ENCODE data around the gene SCCPDH.

Gene SCCPDH

DNA sequence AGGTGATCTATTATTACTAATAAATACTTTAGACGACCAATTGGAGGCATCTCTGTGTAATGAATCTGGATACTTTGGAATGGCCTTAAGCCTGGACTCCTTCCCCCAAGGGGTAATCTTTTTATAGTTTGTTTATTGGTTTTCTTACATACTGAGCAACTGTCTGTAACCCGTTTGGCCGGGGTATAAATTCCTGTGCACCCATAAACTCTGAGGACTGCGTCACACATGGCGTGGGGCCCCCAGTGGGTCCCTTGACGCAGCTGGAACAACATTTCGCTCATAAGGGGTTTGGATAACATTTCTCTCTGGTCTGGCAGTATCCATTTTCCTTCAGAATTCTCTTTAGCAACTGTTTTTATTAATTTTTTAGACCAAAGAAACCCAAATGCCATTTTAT lies 26.5 kb downstream of the SCCPDH start:
- no peaks in the 10 kb centered on the region for H3K36me3 Mint-ChIP-seq (ENCODE audit: low read depth)
- H3K4me1 Mint-ChIP-seq (ENCODE audit: low read depth), result no peaks in the 10 kb centered on the region
- no peak overlapping the region for H3K4me3 Mint-ChIP-seq
- H3K9me3 Mint-ChIP-seq, result no peaks in the 10 kb centered on the region
- H3K27me3 Mint-ChIP-seq (ENCODE audit: low read depth), result no peaks in the 10 kb centered on the region
- no peak overlapping the region for H3K27ac Mint-ChIP-seq

DNA sequence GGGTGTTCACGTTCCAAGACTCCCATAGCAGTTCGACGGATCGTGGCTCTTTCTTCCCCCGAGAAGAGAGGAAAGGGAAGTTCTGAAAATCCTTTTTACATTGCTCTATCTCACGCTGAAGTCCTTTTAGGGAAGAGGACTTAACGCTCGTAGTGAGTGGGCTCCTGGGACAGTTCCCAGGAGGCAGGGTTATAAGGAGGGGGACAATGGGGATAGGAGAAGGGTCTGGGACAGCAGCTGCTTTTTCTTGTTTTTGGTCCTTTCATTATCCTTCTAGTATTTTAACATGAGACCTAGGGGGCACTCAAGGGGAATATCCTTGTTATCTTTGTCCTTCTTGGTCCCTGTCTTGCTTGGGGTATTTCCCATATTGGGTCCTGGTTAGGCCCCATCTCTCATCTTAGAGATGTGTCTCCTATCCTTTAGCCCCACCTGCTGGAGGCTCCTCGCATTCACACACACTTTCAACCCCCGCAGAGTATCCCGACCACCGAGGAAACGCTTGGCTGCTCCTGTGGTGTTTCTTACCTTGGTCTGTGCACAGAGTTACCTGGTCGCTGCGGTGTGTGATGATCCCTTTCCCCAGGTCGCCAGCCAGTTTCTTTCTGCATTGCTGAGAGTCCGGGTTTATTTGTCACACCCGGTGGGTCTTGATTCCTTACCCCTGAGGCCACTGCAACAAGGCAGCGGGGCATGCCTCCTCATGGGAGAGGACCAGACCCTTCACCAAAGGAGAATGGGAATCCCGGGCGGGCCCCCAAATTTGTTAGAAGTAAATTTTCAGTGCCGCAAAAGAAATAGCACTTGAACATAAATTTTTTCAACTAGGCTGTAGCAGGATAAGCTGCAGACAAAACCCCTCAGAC lies 29.7 kb downstream of the SCCPDH start:
- H3K27ac Mint-ChIP-seq, result no peak overlapping the region
- no peaks in the 10 kb centered on the region for H3K27me3 Mint-ChIP-seq (ENCODE audit: low read depth)
- H3K4me3 Mint-ChIP-seq, result no peak overlapping the region
- no peaks in the 10 kb centered on the region for H3K36me3 Mint-ChIP-seq (ENCODE audit: low read depth)
- H3K4me1 Mint-ChIP-seq (ENCODE audit: low read depth), result no peaks in the 10 kb centered on the region
- H3K9me3 Mint-ChIP-seq, result no peaks in the 10 kb centered on the region

DNA sequence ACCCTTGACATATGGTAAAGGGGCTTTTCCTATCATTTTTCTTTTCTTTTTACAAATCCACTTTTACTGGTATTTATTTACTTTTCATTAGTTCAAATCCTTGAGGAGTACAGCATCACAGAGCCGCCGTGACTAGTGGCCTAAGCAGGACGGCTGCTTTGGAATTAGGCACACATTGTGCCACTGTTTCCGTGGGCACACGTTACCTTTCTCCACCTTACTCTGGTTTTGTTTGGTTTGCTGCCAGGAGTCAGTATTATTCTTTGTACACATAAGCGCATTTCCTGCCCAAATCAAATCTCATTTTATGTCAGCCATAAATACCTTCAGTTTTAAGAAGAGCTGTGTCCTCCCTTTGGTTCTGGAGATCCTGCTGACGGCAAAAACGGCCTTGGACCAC lies 31.2 kb downstream of the SCCPDH start:
- Mint-ChIP-seq H3K9me3 (no peaks in the 10 kb centered on the region), H3K4me3 (no peak overlapping the region), H3K27me3 (ENCODE audit: low read depth) (no peaks in the 10 kb centered on the region), H3K27ac (no peak overlapping the region), H3K36me3 (ENCODE audit: low read depth) (peaks cover under 1% of the 10 kb centered on the region), H3K4me1 (ENCODE audit: low read depth) (no peaks in the 10 kb centered on the region)

DNA sequence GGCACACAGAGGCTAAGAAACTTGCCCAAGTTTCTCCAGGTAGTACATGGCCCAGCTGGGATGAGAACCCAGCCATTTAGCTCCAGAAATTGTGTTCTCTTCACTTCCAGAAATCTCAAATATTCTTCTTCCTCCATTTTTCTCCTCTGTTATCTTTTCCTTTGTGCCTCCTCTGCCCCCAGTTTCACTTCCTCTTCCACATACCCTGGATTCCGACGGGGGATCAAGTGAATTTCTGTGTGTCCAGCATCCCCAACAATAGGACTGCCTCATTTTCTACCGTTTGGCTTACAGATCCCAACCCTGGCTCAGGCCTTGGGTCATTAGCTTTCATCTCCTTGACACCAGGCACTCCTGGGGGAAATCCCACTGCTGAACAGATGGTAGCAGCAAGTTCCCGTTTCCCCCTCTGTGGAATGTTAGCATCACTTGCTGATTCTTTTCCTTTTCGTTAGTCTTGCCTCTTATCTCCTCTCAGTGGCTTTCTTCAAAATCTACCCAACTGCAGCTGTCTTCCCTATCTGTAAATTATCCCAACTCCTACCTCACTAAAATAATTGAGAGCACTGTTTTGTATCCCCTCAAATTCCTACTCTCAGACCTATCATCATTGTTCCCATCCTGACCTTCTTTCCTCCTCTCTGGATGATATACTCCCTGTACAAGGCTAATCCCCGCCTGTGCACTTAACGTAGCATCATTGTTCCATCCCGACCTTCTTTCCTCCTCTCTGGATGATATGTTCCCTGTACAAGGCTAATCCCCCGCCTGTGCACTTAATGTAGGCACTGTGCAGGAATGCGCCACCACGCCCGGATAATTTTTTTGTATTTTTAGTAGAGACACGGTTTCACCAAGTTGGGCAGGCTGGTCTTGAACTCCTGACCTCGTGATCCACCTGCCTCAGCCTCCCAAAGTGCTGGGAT lies 36.5 kb downstream of the SCCPDH start:
- Mint-ChIP-seq H3K4me1 (ENCODE audit: low read depth) (no peaks in the 10 kb centered on the region), H3K27ac (no peak overlapping the region), H3K27me3 (ENCODE audit: low read depth) (no peaks in the 10 kb centered on the region), H3K36me3 (ENCODE audit: low read depth) (peaks cover 9% of the 10 kb centered on the region), H3K4me3 (no peak overlapping the region), H3K9me3 (no peaks in the 10 kb centered on the region)

DNA sequence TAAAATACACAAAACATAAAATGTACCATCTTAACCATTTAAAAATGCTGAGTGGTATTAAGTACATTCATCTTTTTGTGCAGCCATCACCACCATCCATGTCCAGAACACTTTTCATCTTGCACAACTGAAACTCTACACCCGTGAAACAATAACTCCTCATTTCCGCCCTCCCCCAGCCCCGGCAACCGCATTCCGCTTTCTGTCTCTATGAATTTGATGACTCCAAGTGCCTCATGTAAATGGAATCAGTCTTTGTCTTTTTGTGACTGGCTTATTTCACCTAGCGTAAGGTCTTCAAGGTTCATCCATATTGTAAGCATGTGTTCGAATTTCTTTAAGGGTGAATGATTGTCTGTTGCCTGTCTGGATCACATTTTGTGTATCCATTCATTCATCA lies 37.2 kb downstream of the SCCPDH start:
- Mint-ChIP-seq H3K27ac (no peak overlapping the region), H3K36me3 (ENCODE audit: low read depth) (peaks cover 9% of the 10 kb centered on the region), H3K9me3 (no peaks in the 10 kb centered on the region), H3K4me1 (ENCODE audit: low read depth) (no peaks in the 10 kb centered on the region), H3K27me3 (ENCODE audit: low read depth) (no peaks in the 10 kb centered on the region), H3K4me3 (no peak overlapping the region)

DNA sequence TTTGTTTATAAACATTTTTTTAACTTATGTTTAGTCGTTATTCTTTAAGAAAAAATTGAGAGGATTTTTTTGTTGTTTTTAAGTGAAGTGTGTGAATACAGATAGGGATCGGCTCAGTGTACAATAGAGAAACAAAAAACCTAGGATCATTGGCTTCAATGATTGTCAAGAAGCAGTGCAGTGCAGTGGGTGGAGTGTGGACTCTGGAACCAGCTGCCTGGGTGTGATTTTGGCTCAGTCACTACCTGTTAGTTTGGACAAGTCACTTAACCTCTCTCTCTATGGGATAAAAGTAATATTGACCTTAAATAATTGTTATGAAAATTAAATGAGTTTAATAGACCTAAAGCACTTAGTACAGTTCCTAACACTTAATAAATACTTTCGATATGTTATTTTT lies 41.3 kb downstream of the SCCPDH start:
- Mint-ChIP-seq H3K27me3 (ENCODE audit: low read depth) (no peaks in the 10 kb centered on the region), H3K27ac (no peak overlapping the region), H3K36me3 (ENCODE audit: low read depth) (peaks cover 7% of the 10 kb centered on the region), H3K4me3 (no peak overlapping the region), H3K4me1 (ENCODE audit: low read depth) (no peaks in the 10 kb centered on the region), H3K9me3 (no peaks in the 10 kb centered on the region)

DNA sequence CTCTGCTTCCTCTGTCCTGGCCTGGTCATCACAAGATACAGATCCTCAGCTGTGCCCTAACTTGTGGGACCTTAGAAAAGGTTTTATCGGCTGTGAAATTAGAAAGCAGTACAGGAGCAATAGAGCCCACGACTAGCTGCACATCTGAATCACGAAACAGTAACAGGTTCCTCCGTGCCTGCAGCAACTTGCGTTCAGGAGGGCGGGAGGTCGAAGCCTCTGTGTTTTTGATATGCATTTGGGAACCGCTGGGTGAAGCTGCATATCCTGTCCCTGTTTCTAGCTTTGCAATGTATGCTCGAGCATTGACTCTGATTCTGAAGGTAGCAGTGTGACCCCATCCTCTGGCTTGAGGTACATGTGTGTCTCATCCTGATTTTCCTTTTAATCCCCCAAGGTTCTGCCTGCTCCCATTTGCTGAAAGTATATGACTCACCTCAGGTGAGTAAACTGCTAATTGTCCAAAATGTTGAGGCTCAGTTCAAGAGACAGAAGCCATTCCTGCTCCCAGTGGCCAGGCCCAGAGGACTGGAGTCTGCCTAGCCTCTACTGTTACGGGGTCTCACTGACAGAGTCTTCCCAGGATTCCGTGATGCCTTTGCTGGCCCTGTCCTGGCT lies 44.3 kb downstream of the SCCPDH start:
- Mint-ChIP-seq H3K27ac (no peak overlapping the region), H3K27me3 (ENCODE audit: low read depth) (no peaks in the 10 kb centered on the region), H3K4me3 (no peak overlapping the region), H3K36me3 (ENCODE audit: low read depth) (no peaks in the 10 kb centered on the region), H3K4me1 (ENCODE audit: low read depth) (peaks cover 3% of the 10 kb centered on the region), H3K9me3 (no peaks in the 10 kb centered on the region)

DNA sequence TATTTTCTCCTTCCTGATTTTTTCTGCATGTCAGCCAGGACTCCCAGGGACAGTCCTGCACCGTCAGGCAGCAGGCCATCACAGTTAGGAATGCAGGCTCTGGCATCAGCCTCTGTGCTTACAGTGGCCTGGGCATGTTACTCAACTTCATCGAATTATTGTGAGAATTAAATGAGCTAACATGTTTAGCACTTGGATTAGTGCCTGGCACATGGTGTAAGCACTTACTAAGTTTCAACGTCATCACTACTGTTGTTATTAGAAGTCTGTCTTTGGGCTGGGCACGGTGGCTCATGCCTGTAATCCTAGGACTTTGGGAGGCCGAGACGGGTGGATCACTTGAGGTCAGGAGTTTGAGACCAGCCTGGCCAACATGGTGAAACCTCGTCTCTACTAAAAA lies 45.1 kb downstream of the SCCPDH start:
- H3K9me3 Mint-ChIP-seq, result no peaks in the 10 kb centered on the region
- no peaks in the 10 kb centered on the region for H3K27me3 Mint-ChIP-seq (ENCODE audit: low read depth)
- H3K4me1 Mint-ChIP-seq (ENCODE audit: low read depth), result peaks cover 3% of the 10 kb centered on the region
- no peaks in the 10 kb centered on the region for H3K36me3 Mint-ChIP-seq (ENCODE audit: low read depth)
- no peak overlapping the region for H3K4me3 Mint-ChIP-seq
- no peak overlapping the region for H3K27ac Mint-ChIP-seq

DNA sequence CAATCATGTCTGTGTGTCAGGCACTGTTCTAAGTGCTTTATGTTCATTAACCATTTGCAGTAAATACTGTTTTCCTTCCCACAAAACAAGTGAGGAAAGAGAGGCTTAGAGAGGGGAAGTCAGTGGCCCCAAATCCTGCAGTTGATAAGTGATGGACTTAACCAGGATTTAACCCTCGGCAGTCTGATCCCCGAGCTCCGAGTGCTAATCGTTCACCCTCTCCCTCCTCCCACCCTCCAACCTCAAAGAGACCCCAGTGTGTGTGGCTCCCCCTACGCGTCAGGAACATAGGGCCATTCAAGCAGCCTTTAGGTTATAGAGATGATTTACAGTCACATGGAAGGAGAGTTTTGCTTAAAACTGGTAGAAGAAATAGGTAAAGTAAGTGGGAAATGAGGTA lies 47.2 kb downstream of the SCCPDH start:
- Mint-ChIP-seq H3K36me3 (ENCODE audit: low read depth) (no peaks in the 10 kb centered on the region), H3K4me1 (ENCODE audit: low read depth) (peaks cover 3% of the 10 kb centered on the region)

DNA sequence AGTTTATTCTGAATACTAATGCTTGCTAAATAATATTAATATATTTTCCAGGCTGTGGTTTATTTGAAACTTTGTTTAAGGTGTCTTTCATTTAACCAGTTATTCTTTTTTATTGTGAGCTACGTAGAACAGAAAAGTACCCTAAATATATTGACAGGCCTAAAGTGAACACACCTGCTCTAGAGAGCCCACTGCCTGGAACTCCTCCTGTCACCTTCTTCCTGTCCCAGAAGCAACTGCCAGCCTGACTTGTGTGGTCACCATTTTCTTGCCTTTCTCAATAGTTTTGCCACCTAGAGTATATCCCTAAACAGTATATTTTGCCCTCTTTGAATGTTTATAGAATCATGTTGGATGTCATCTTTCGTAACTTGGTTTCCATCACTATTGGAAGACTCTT lies 48.5 kb downstream of the SCCPDH start:
- H3K4me3 Mint-ChIP-seq, result no peak overlapping the region
- no peak overlapping the region for H3K27ac Mint-ChIP-seq
- H3K9me3 Mint-ChIP-seq, result no peaks in the 10 kb centered on the region
- H3K4me1 Mint-ChIP-seq (ENCODE audit: low read depth), result peaks cover 3% of the 10 kb centered on the region
- H3K27me3 Mint-ChIP-seq (ENCODE audit: low read depth), result no peaks in the 10 kb centered on the region
- H3K36me3 Mint-ChIP-seq (ENCODE audit: low read depth), result no peaks in the 10 kb centered on the region

More for the DNA sequence above, 47.2 kb downstream of the SCCPDH start:
- Mint-ChIP-seq H3K27me3 (ENCODE audit: low read depth) (no peaks in the 10 kb centered on the region), H3K27ac (no peak overlapping the region), H3K4me3 (no peak overlapping the region), H3K9me3 (no peaks in the 10 kb centered on the region)

DNA sequence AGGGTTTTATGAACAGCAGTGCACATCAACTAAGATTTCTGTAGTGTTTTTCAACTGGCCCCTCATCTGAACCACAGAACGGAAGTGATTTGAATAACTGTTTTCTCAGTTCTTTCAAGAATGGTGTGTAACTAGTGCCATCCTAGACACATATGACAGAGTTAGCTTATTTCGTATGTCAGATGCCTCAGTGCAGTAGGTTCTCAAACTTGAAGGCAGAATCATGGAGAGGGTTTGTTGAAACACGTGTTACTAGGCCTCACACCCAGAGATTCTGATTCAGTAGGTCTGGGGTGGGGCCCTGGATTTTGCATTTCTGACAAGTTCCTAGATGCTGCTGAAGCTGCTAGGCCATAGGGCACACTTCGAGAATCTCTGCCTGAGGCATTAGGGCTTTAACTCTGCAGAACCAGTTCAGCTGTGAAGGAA lies 49.0 kb downstream of the SCCPDH start:
- Mint-ChIP-seq H3K27me3 (ENCODE audit: low read depth) (no peaks in the 10 kb centered on the region), H3K27ac (no peak overlapping the region), H3K4me1 (ENCODE audit: low read depth) (peaks cover 3% of the 10 kb centered on the region), H3K9me3 (no peaks in the 10 kb centered on the region), H3K36me3 (ENCODE audit: low read depth) (no peaks in the 10 kb centered on the region), H3K4me3 (no peak overlapping the region)

DNA sequence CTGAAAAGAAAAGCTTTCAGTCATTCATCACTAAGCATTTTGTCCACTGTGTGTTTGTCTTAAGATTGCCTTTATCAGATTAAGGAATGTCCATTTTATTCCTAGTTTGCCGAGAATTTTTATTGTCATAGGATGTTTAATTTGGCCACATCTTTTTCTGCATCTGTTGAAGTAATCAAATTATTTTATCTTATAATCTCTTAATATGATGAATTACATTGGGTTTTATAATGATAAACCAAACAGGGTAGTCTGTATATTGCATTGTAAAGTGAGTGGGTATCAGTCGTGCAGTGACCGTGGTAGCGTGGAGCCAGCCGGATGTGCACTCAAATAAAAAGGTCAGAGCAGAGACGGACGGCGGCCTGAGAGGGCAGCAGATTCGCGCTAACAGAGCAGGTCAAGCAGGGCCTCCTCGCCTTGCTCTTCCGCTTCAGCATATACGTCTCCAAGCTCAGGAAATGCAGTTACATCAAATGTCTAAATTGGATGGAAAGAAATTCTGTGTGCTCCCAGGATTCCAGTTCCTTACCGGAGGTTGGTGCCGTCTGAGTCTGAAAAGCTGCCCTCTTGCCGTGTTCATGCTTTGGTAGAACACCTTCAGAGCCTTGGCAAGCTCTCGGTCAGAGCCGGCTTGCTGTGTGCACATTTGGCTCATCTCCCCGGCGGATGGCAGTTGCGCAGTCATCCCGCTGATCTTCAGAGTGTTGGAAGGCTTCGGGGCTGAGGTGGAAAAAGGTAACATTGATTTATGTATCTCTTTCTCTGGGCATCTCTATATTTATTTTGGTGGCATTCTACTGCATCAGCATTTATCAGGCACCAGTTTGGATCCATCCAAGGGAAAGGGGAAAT lies 51.5 kb downstream of the SCCPDH start:
- Mint-ChIP-seq H3K4me1 (ENCODE audit: low read depth) (peaks cover 3% of the 10 kb centered on the region), H3K27ac (no peak overlapping the region), H3K4me3 (no peak overlapping the region), H3K36me3 (ENCODE audit: low read depth) (no peaks in the 10 kb centered on the region), H3K9me3 (no peaks in the 10 kb centered on the region), H3K27me3 (ENCODE audit: low read depth) (no peaks in the 10 kb centered on the region)

DNA sequence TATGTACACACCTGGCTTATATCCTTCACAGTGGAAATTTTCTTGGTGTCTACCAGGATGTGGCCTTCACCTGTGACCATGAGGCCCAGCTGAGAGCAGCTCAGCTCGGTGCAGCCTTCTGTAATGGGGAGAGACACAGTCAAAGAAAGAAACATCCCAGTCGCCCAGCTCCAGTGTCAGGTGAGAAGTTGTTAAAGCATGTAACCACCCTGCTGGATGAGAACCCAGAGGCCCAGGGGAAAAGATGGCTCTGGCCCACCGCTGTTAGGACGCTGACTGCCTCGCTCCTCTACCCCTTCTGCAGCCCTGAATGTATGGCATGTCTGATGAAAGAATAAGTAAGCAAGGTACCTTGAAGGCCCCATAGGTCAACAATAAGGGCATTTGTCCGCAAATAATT lies 52.7 kb downstream of the SCCPDH start:
- Mint-ChIP-seq H3K27ac (no peak overlapping the region), H3K4me3 (no peak overlapping the region), H3K4me1 (ENCODE audit: low read depth) (peaks cover 3% of the 10 kb centered on the region), H3K36me3 (ENCODE audit: low read depth) (peaks cover 2% of the 10 kb centered on the region), H3K27me3 (ENCODE audit: low read depth) (no peaks in the 10 kb centered on the region), H3K9me3 (no peaks in the 10 kb centered on the region)

DNA sequence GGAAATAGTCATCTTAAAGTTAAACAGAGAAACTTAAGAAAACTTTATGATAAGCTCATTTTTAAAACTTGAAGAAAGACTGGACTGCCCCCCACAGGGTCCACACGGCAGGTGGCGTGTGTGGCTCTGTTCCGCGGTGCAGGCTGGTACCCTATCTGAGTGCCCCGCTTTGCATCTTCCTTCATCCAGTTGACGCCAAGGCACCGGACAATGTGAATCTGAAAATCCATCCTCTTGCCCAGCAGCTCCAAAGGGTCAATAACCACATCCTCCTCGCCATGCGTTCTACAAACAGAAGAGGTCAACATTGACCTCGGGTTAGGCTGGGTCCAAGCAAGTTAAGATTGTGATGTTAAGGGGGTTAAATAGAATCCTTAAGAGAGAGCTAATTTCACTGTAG lies 54.5 kb downstream of the SCCPDH start:
- Mint-ChIP-seq H3K27me3 (ENCODE audit: low read depth) (no peaks in the 10 kb centered on the region), H3K4me1 (ENCODE audit: low read depth) (peaks cover 3% of the 10 kb centered on the region), H3K27ac (no peak overlapping the region), H3K4me3 (no peak overlapping the region), H3K36me3 (ENCODE audit: low read depth) (peaks cover 2% of the 10 kb centered on the region), H3K9me3 (no peaks in the 10 kb centered on the region)
